Endodermal cell (in vitro differentiated cells): ENCODE results near the gene ANKH. TPM values are rescaled to one million over a fixed set of nuclear protein-coding genes. Genes with fewer than 3 reads are reported as not detected.

Source experiments
- DNase-seq: peaks from one replicate; pipeline ENCODE4 v3.0.0-alpha.2; 2017
- H3K27ac ChIP-seq: 2 replicates; pipeline ENCODE4 v1.5.1; 2013; ENCODE audit warnings: mild to moderate bottlenecking, low read depth, low read length, moderate library complexity
- H3K27me3 ChIP-seq: 2 replicates; pipeline ENCODE4 v1.6.1; 2013; ENCODE audit warnings: mild to moderate bottlenecking, low read length, moderate library complexity; ENCODE audit not compliant: insufficient read depth, control insufficient read depth, poor library complexity, severe bottlenecking
- H3K36me3 ChIP-seq: 2 replicates; pipeline ENCODE4 v1.7.0; 2013; ENCODE audit warnings: mild to moderate bottlenecking, low read length, moderate library complexity; ENCODE audit not compliant: control insufficient read depth, insufficient read depth
- H3K4me1 ChIP-seq: one replicate; pipeline ENCODE4 v1.7.0; 2013; ENCODE audit warnings: low read length; ENCODE audit not compliant: control insufficient read depth, insufficient read depth
- H3K4me3 ChIP-seq: 2 replicates; pipeline ENCODE4 v1.5.1; 2013; ENCODE audit warnings: mild to moderate bottlenecking, low read length, moderate library complexity
- H3K9ac ChIP-seq: 2 replicates; pipeline ENCODE4 v1.6.1; 2013; ENCODE audit warnings: mild to moderate bottlenecking, low read length, moderate library complexity; ENCODE audit not compliant: poor library complexity, severe bottlenecking; ENCODE audit errors: extremely low read depth
- H3K9me3 ChIP-seq: 2 replicates; pipeline ENCODE4 v1.6.1; 2013; ENCODE audit warnings: mild to moderate bottlenecking, low read length, moderate library complexity; ENCODE audit not compliant: control insufficient read depth
- H3K27ac Mint-ChIP-seq: 2 replicates; pipeline ENCODE4 v1.8.0; 2020; ENCODE audit warnings: mixed read lengths
- H3K27me3 Mint-ChIP-seq: 2 replicates; pipeline ENCODE4 v1.8.0; 2021; ENCODE audit warnings: mild to moderate bottlenecking, mixed read lengths; ENCODE audit not compliant: insufficient read depth
- H3K36me3 Mint-ChIP-seq: 2 replicates; pipeline ENCODE4 v1.8.0; 2020; ENCODE audit warnings: low read depth, mixed read lengths
- H3K4me1 Mint-ChIP-seq: 2 replicates; pipeline ENCODE4 v1.8.0; 2020; ENCODE audit warnings: mixed read lengths
- H3K4me3 Mint-ChIP-seq: 2 replicates; pipeline ENCODE4 v1.8.0; 2020; ENCODE audit warnings: mild to moderate bottlenecking, moderate library complexity, mixed read lengths
- H3K9me3 Mint-ChIP-seq: 2 replicates; pipeline ENCODE4 v1.8.0; 2020; ENCODE audit warnings: mild to moderate bottlenecking, mixed read lengths
- CTCF ChIP-seq: fragments of 200-600 bp; sonication (generic); conservative IDR thresholded peaks from 2 replicates; pipeline ENCODE4 v1.5.0; 2021; ENCODE audit warnings: antibody characterized with exemption, mild to moderate bottlenecking
- WGBS, 2 experiments: methylation state at CpG; one replicate each; pipeline versions ENCODE4 v1.1.5 to v1.1.7; 2013; ENCODE audit warnings: missing lambda C conversion rate in 2 of 2, mixed read lengths in 1 of 2; ENCODE audit not compliant: insufficient coverage in 1 of 2, insufficient read length in 1 of 2; 5-methylcytosine and 5-hydroxymethylcytosine counted together
- total RNA-seq, 2 donors: library from RNA; stranded (reverse); fragmentation: NEBNext Ultra II Directional in 1 of 2; extraction: Animal tissue kit (Norgen Biotek cat#: 25700) in 1 of 2; gene quantifications; 2 replicates in 1 of 2; 3 replicates in 1 of 2; pipeline ENCODE4 v1.2.1, GENCODE V29; 2021

The ANKH gene
- total RNA-seq, 2 donors from 2014 or later = 26.5 to 43.4 TPM

GRCh38 chr5:14783691-14784090, 87.9 kb downstream of the ANKH start:
- no peak overlapping the region for H3K27ac ChIP-seq
- Mint-ChIP-seq H3K4me3 (no peak overlapping the region), H3K9me3 (peaks cover 13% of the 10 kb centered on the region), H3K36me3 (peaks cover 4% of the 10 kb centered on the region), H3K27me3 (no peaks in the 10 kb centered on the region), H3K27ac (no peak overlapping the region), H3K4me1 (peaks cover 6% of the 10 kb centered on the region)
- H3K4me1 ChIP-seq = peaks cover 3% of the 10 kb centered on the region
- TF ChIP-seq CTCF = no peak
- WGBS, 2 experiments = 82% methylated on average over 4 of the region's 4 CpGs; no CpG with 5 or more reads in 1 of the 2 experiments
- peaks cover 8% of the 10 kb centered on the region for H3K9me3 ChIP-seq
- no peak for DNase-seq
- H3K4me3 ChIP-seq = no peak overlapping the region
- H3K36me3 ChIP-seq = no peaks in the 10 kb centered on the region
- no peaks in the 10 kb centered on the region for H3K27me3 ChIP-seq
- no peak overlapping the region for H3K9ac ChIP-seq

- DNase-seq = no peak
- no peak for TF ChIP-seq CTCF
- Mint-ChIP-seq H3K4me3 (no peak overlapping the region), H3K27ac (no peak overlapping the region), H3K36me3 (peaks cover 4% of the 10 kb centered on the region), H3K27me3 (no peaks in the 10 kb centered on the region), H3K9me3 (peaks cover 13% of the 10 kb centered on the region), H3K4me1 (peaks cover 15% of the 10 kb centered on the region)
- Histone ChIP-seq H3K9me3 (peaks cover 8% of the 10 kb centered on the region), H3K27me3 (no peaks in the 10 kb centered on the region), H3K27ac (no peak overlapping the region), H3K4me1 (no peaks in the 10 kb centered on the region), H3K9ac (no peak overlapping the region), H3K4me3 (no peak overlapping the region), H3K36me3 (no peaks in the 10 kb centered on the region)
- 91 to 100% methylated on average over 4 to 5 of the region's 5 CpGs for WGBS, 2 experiments
Measured at GRCh38 chr5:14782591-14782990, 89.0 kb downstream of the ANKH start.

GRCh38 chr5:14781106-14781505, 90.5 kb downstream of the ANKH start:
- Mint-ChIP-seq H3K4me3 (no peak overlapping the region), H3K27ac (no peak overlapping the region), H3K36me3 (peaks cover 4% of the 10 kb centered on the region), H3K9me3 (peaks cover 13% of the 10 kb centered on the region), H3K27me3 (no peaks in the 10 kb centered on the region), H3K4me1 (peaks cover 20% of the 10 kb centered on the region)
- H3K4me3 ChIP-seq = no peak overlapping the region
- H3K27me3 ChIP-seq = no peaks in the 10 kb centered on the region
- no peaks in the 10 kb centered on the region for H3K4me1 ChIP-seq
- no peak overlapping the region for H3K9ac ChIP-seq
- H3K9me3 ChIP-seq = peaks cover 8% of the 10 kb centered on the region
- WGBS, 2 experiments = 87 to 95% methylated on average over 2 to 5 of the region's 5 CpGs
- DNase-seq = no peak
- H3K27ac ChIP-seq = no peak overlapping the region
- no peaks in the 10 kb centered on the region for H3K36me3 ChIP-seq
- no peak for TF ChIP-seq CTCF
